GM12892 (cell line): ENCODE results near the gene CACNA2D1.

Experiments used
- DNase-seq: peaks from one replicate; pipeline ENCODE4 v3.0.0; 2011; ENCODE audit not compliant: insufficient read length
- FAIRE-seq: peaks from 2 replicates; lab custom pipeline; 2011; peaks lifted over from hg19 to GRCh38; lab: Jason Lieb, UNC
- POLR2A ChIP-seq: IDR thresholded peaks from 2 replicates; pipeline ENCODE4 v1.6.1; 2011; ENCODE audit warnings: low read depth, low read length, control low read depth
- POLR2AphosphoS5 ChIP-seq: IDR thresholded peaks from 2 replicates; pipeline ENCODE4 v1.6.1; 2011; ENCODE audit warnings: low read depth, low read length, control low read depth
- TAF1 ChIP-seq: IDR thresholded peaks from 2 replicates; pipeline ENCODE4 v1.6.1; 2011; ENCODE audit warnings: low read depth, mild to moderate bottlenecking, control low read depth, low read length, borderline replicate concordance

Gene CACNA2D1

GRCh38 chr7:82258181-82258580 is 185.4 kb downstream of the CACNA2D1 start:
- no peak for FAIRE-seq
- TF ChIP-seq TAF1 (no peak), POLR2AphosphoS5 (no peak), POLR2A (no peak)
- no peak for DNase-seq

GRCh38 chr7:82257118-82257695 is 186.4 kb downstream of the CACNA2D1 start:
- TF ChIP-seq POLR2A (no peak), TAF1 (no peak), POLR2AphosphoS5 (no peak)
- FAIRE-seq (no peak), DNase-seq (no peak)

- no peak for TF ChIP-seq POLR2AphosphoS5
- TF ChIP-seq TAF1, result no peak
- TF ChIP-seq POLR2A, result no peak
- no peak for DNase-seq
- no peak for FAIRE-seq
Measured at GRCh38 chr7:82255706-82256105, 187.9 kb downstream of the CACNA2D1 start.

DNA sequence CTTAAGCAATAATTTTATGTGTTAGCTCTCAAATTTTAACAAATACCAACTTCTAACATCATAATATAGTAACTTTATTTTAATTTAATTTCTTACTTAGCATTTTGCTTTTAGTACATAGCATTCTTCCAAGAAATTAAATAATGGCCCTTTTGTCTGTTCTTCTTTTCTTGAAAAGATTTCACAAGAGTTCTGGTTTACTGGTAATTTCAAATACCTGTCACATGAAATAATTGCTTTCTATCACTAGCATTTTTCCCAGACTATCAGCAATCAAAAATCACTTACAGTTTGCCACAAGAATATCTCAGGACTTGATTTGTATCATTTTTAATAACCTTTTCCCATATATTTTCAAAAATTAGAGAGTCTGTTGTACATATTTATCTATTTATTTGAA is 193.0 kb downstream of the CACNA2D1 start:
- FAIRE-seq, result no peak
- TF ChIP-seq TAF1 (no peak), POLR2AphosphoS5 (no peak), POLR2A (no peak)
- no peak for DNase-seq

DNA sequence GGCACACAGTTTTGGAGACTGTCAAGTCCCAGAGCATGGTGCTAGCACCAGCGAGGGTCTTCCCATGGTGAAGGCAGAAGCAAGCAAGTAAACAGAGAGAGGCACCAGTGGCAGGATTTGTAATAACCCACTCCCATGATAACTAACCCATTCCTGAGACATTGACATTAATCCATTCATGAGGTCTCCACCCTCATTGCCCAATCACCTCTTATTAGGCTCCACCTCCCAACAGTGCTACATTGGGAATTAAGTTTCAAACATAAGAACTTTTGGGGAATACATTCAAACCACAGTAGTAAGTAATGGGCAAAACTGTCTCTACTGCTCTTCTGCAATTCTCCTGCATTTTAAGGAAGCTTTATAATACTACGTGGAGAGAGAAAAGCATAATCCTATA is 193.6 kb downstream of the CACNA2D1 start:
- FAIRE-seq, result no peak

GRCh38 chr7:82247814-82248433 is 195.7 kb downstream of the CACNA2D1 start:
- no peak for FAIRE-seq
- no peak for DNase-seq
- TF ChIP-seq TAF1, result no peak
- no peak for TF ChIP-seq POLR2A
- no peak for TF ChIP-seq POLR2AphosphoS5

More for the DNA sequence above, 193.6 kb downstream of the CACNA2D1 start:
- TF ChIP-seq TAF1, result no peak
- DNase-seq, result no peak

DNA sequence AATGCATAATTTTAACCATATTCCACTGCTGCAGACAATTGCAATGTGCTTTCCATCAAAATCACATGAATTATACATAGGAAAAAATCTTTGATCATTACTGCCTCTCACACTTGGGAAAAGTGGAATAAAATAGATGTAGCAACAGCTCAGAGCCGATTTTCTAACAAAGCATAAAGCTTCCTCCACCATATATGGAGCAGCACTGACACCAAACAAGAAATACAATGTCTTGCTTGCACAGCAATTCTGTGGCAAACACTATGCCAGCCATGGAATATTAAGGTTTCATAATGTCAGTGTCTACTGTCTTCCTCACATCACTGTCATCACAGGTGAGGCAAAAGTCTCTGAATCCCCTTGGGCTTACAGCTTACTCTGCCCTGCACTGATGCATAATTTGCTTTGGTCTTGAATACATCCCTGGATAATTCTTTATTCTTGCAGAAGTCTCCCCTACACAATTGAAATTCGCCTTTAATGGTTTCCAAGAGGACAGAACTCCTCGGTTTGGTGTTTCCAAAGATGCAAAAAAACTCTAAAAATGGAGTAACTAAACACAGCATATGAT is 198.5 kb downstream of the CACNA2D1 start:
- FAIRE-seq (no peak), DNase-seq (no peak)
- TF ChIP-seq TAF1 (no peak), POLR2A (no peak), POLR2AphosphoS5 (no peak)

DNA sequence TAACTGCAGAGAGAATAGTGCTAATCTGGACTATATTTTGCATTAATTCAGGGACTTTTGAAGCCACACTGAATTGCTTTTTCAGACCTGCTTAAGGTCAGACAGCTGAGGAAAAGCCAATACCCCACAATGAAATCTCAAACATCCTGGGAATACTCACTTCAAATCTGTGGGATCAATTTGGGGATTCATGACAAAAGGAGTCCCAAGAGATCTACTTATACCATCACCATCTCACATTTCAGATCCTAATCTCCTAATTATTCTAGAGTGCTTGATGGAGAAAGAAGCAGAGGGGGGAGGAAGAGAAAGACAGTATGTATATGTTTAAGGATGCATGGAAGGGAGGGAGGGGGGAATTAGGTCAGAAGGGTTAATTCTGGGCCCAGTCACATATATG is 202.2 kb downstream of the CACNA2D1 start:
- DNase-seq (no peak), FAIRE-seq (no peak)
- no peak for TF ChIP-seq TAF1
- TF ChIP-seq POLR2A, result no peak
- TF ChIP-seq POLR2AphosphoS5, result no peak

DNA sequence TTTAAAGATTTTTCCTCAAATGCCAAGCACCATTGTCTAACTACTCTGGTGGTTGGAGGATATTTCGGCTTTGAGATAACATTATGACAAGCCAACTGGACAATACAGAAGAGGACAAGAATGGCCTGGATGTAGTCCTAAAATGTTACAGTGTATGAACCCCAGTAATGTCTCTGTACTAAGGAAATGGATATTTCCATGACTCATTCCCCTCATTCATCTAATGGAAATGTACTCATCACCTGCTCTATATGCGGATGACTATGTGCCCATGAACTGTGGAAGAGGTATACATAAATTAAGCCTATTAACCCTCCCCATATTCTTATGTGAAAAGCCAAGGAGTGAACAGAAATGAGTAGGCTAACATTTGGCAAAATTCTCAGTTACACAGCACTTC is 207.9 kb downstream of the CACNA2D1 start:
- no peak for DNase-seq
- TF ChIP-seq POLR2A, result no peak
- no peak for FAIRE-seq

GRCh38 chr7:82234457-82235049 is 209.0 kb downstream of the CACNA2D1 start:
- TF ChIP-seq POLR2AphosphoS5 (no peak), POLR2A (no peak)
- FAIRE-seq (peak; percentile 5), DNase-seq (no peak)

GRCh38 chr7:82230811-82231581 is 212.6 kb downstream of the CACNA2D1 start:
- DNase-seq (no peak), FAIRE-seq (no peak)
- no peak for TF ChIP-seq TAF1
- TF ChIP-seq POLR2AphosphoS5, result no peak
- TF ChIP-seq POLR2A, result no peak
